ENCODE results near the gene PTPRM. TPM values are rescaled to one million over a fixed set of nuclear protein-coding genes. Genes with fewer than 3 reads are reported as not detected.

The PTPRM gene
- total and polyA plus RNA-seq, 2 experiments from 2014 or later = 1.6 to 5.3 TPM

GRCh38 chr18:7723558-7723957 lies 156.4 kb downstream of the PTPRM start (continued):
- 0 out of 4 replicates have a peak, but pooled peaks of 1 of the 2 experiments have one; percentile 21 for TF ChIP-seq CTCF (conservative IDR thresholded peaks at IDR 0.05; ENCODE audit: low read depth in 2 of 2)

- Mint-ChIP-seq H3K27ac (no peak overlapping the region), H3K4me1 (peaks cover 33% of the 10 kb centered on the region), H3K27me3 (ENCODE audit: insufficient read depth, low read depth, poor library complexity) (no peaks in the 10 kb centered on the region), H3K36me3 (ENCODE audit: low read depth) (no peaks in the 10 kb centered on the region), H3K4me3 (no peak overlapping the region), H3K9me3 (peaks cover 1% of the 10 kb centered on the region; the same call in 1 of the 3 replicates)
- Histone ChIP-seq H3K36me3 (ENCODE audit: insufficient read depth) (no peaks in the 10 kb centered on the region), H4K20me1 (replicated peaks; ENCODE audit: insufficient read depth) (no peaks in the 10 kb centered on the region), H3K4me1 (ENCODE audit: insufficient read depth) (peaks cover 18% of the 10 kb centered on the region; the same call in 1 of the 2 replicates), H3K79me2 (replicated peaks; ENCODE audit: insufficient read depth) (no peaks in the 10 kb centered on the region), H3K4me2 (no peak overlapping the region), H3K4me3 (no peak overlapping the region), H3K27ac (ENCODE audit: low read depth) (no peak overlapping the region), H3K27me3 (ENCODE audit: insufficient read depth) (no peaks in the 10 kb centered on the region), H3F3A (replicated peaks; ENCODE audit: low read depth) (no peaks in the 10 kb centered on the region), H2AFZ (no peak overlapping the region), H3K9me2 (ENCODE audit: insufficient read depth) (no peaks in the 10 kb centered on the region)
- ATAC-seq = no peak
- DNase-seq (ENCODE audit: low spot score) = no peak
- TF ChIP-seq ZNF114 (CRISPR knock-in tag; IDR thresholded peaks at IDR 0.05) (no peak), STAT1 (IDR thresholded peaks at IDR 0.05; ENCODE audit: unreplicated experiment) (no peak), POLR2AphosphoS5 (IDR thresholded peaks at IDR 0.05; ENCODE audit: low read depth) (no peak), CREB1 (CRISPR knock-in tag; IDR thresholded peaks at IDR 0.05; ENCODE audit: low read depth) (no peak), EZH2phosphoT487 (IDR thresholded peaks at IDR 0.05; ENCODE audit: unreplicated experiment) (no peak), ETS1 (IDR thresholded peaks at IDR 0.05) (no peak), NANOG (IDR thresholded peaks at IDR 0.05; ENCODE audit: borderline replicate concordance) (no peak), REST (IDR thresholded peaks at IDR 0.05; ENCODE audit: unreplicated experiment) (no peak), ZNF462 (CRISPR knock-in tag; IDR thresholded peaks at IDR 0.05) (no peak), ZNF331 (CRISPR knock-in tag; IDR thresholded peaks at IDR 0.05; ENCODE audit: low read depth) (no peak)
These were observed 158.4 kb downstream of the PTPRM start for GRCh38 chr18:7725473-7725872.
